ENCODE measurements around the gene TUT1. TPM values are rescaled to one million over a fixed set of nuclear protein-coding genes. Genes with fewer than 3 reads are reported as not detected.
"Not testable (repeated sequence)": the region's sequence is repeated elsewhere in the genome, so short reads cannot be mapped to it uniquely, and the experiment has no call there.

The TUT1 gene
- total RNA-seq, 2 experiments from 2014 or later, result 24.1 to 26.0 TPM

DNA sequence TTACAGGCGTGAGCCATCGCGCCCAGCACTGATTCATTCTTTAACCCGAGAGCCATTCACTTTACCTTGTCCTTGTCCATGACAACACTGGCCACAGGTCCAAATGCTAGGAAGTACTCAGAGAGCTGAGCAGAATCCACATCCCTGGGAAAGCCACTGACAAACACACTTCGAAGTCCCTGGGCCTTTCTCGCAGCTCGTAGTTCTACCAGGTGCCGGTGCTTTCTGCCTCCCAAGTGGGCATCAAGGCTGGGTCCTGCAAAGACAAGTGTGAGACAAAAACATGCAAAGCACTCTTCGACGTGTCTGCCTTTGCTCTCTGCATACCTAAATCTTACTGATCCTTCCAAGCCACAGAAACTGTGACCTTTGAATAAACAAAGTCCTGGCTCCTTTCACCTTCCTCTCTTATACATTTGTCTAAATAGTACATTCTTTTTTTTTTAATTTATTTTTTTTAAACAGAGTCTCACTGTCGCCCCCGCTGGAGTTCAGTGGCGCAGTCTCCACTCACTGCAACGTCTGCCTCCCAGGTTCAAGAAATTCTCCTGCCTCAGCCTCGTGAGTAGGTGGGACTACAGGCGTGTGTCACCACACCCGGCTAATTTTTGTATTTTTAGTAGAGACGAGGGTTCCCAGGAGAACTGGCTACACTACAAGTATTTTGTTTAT lies 2.2 kb downstream of the TUT1 start:
- Mint-ChIP-seq H3K9me3 (no peaks in the 10 kb centered on the region), H3K27me3 (no peaks in the 10 kb centered on the region), H3K4me3 (peak overlapping the region; percentile 97), H3K36me3 (ENCODE audit: low read depth) (peaks cover 28% of the 10 kb centered on the region), H3K27ac (peak overlapping the region; percentile 95), H3K4me1 (peaks cover 46% of the 10 kb centered on the region)
- DNase-seq, result peak; percentile 46
- ChIA-PET CTCF (interaction anchor here (0.9 to 2.0 kb wide), 4 partner anchors 10 to 164 kb away, joined by 3 to 6 read pairs (median 6); partner anchors contain the start of gene EEF1G), POLR2A (interaction anchor here (0.5 kb wide), 1 partner anchor 62 kb away, joined by 5 read pairs; no protein-coding TSS in a partner anchor)

DNA sequence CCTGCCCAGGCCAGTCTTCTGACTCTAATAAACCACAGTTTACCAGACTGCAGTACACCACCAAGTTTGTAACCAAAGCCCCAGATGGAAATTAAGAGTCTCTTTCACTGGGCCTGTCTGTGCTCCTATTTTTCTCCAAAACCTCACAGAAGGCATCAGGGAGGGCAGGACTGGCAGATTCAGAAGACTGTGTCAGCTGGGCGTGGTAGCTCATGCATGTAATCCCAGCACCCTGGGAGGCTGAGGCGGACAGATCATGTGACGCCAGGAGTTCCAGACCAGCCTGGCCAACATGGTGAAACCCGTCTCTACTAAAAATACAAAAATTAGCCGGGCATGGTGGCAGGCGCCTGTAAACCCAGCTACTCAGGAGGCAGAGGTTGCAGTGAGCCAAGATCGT lies 6.0 kb downstream of the TUT1 start:
- not testable (repeated sequence) for H3K4me3 Mint-ChIP-seq

DNA sequence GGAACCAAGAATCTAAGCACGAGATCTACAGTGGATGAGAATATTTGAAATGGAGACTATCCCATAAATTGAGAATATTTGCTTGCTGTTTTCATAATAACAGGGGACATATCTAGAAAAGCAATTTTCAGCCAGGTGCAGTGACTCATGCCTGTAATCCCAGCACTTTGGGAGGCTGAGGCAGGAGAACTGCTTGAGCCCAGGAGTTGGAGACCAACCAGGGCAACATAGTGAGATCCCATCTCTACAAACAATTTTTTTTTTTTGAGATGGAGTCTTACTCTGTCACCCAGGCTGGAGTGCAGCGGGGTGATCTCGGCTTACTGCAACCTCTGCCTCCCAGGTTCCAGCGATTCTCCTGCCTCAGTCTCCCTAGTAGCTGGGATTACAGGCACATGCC lies 9.6 kb downstream of the TUT1 start:
- not testable (repeated sequence) for DNase-seq, H3K9me3 Mint-ChIP-seq, H3K4me1 Mint-ChIP-seq, H3K27ac Mint-ChIP-seq, H3K4me3 Mint-ChIP-seq, H3K27me3 Mint-ChIP-seq
- ChIA-PET CTCF (interaction anchor here (0.7 to 2.7 kb wide), 3 partner anchors 10 to 127 kb away, joined by 3 to 14 read pairs (median 3); partner anchors contain the start of gene TUT1), POLR2A (interaction anchor here (0.5 to 1.0 kb wide), 2 partner anchors 68 to 84 kb away, joined by 3 read pairs; partner anchors contain the start of genes C11orf98 and CSKMT)
- peaks cover 23% of the 10 kb centered on the region for H3K36me3 Mint-ChIP-seq (ENCODE audit: low read depth)

More for the DNA sequence above, 6.0 kb downstream of the TUT1 start:
- H3K36me3 Mint-ChIP-seq (ENCODE audit: low read depth), result peaks cover 26% of the 10 kb centered on the region
- H3K27ac Mint-ChIP-seq, POLR2A ChIA-PET, H3K9me3 Mint-ChIP-seq, DNase-seq, H3K27me3 Mint-ChIP-seq: not testable (repeated sequence)
- peaks cover 18% of the 10 kb centered on the region for H3K4me1 Mint-ChIP-seq
- CTCF ChIA-PET, result interaction anchor here (1.1 to 2.0 kb wide), 3 partner anchors 16 to 161 kb away, joined by 3 to 6 read pairs (median 3); no protein-coding TSS in a partner anchor

DNA sequence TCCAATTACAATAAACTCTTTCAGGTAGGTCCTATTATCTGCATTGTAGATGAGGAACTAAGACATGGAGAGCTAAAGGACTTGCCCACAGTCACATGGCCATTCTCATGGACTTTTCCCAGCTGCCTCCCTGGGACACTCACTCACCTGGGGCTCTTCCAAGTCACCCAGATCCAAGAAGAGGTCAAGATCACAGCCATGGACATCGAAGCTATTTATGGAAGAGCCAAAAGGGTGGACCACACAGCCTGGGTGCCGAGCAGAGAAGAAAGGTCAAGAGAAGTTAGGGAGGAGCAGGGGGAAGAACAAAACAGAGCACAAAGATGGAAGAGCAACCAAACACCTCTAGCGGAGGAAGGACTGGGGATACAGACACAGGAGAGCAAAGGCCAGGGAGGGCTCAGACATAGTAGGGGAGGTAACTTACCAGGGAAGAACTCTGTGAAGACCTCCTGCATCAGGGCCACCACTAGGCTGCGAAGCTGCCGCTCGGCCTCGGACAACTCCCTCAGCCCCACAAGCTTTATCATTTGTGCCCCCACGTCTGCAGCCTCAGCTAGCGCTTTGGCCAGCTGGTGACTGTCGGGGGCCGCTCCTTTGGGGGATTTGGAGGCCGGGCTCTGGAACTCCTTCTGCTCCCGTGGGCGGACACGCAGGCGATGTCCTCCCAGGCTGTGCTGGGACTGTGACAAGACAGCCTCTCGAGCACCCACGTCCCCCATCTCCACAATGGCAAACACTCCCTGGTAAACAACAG lies 10.2 kb downstream of the TUT1 start:
- ChIA-PET CTCF (interaction anchor here (2.7 kb wide), 1 partner anchor 11 kb away, joined by 14 read pairs; the partner anchor contains the start of gene TUT1), POLR2A (interaction anchor here (0.5 to 1.0 kb wide), 2 partner anchors 69 to 84 kb away, joined by 3 read pairs; partner anchors contain the start of genes C11orf98 and CSKMT)
- peaks cover 4% of the 10 kb centered on the region for H3K4me1 Mint-ChIP-seq
- H3K27ac Mint-ChIP-seq, result no peak overlapping the region
- no peaks in the 10 kb centered on the region for H3K9me3 Mint-ChIP-seq
- DNase-seq, result no peak
- H3K27me3 Mint-ChIP-seq, result no peaks in the 10 kb centered on the region
- H3K36me3 Mint-ChIP-seq (ENCODE audit: low read depth), result peaks cover 28% of the 10 kb centered on the region
- no peak overlapping the region for H3K4me3 Mint-ChIP-seq

DNA sequence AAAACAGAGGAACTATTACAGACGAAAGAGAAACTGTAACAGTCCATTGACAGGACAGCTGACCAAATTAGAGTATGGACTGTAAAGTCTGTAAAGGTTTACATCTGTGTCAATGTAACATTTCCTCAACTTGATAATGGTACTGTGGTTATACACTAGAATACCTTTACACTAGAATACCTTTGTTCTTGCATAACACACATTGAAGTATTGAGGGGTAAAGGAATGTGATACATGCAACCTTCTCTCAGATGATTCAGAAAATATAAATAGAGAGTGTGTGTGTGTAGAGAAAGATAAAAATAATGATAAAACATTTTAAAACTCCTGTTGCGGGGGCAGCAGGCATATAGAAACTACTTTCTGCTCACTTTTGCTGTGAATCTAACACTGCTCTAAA lies 12.1 kb downstream of the TUT1 start:
- CTCF ChIA-PET, result interaction anchor here (1.1 kb wide), 1 partner anchor 9 kb away, joined by 4 read pairs; no protein-coding TSS in a partner anchor
- Mint-ChIP-seq H3K27me3 (no peaks in the 10 kb centered on the region), H3K4me3 (no peak overlapping the region), H3K36me3 (ENCODE audit: low read depth) (peaks cover 31% of the 10 kb centered on the region), H3K9me3 (no peaks in the 10 kb centered on the region), H3K4me1 (peaks cover 15% of the 10 kb centered on the region), H3K27ac (no peak overlapping the region)
- DNase-seq, result no peak
- POLR2A ChIA-PET, result no interaction called here

DNA sequence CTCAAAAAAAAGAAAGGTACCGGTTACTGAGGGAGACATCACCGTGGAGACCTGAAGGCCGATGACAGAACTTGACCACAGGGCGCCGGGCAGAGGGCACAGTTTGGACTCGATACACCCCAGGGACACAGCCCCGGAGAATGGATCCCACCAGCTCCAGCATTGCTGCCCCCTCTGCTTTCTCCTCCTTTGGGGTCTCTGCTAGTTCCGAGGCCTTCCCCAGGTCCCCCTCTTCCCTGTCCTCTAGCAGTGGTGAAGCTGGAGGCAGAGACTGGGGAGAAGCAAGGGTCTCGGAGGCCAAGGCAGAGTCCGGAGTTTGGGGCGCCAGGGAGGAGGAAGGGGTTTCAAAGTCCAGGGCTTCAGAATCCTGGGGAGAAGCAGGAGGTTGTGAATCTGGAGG lies 12.8 kb downstream of the TUT1 start:
- POLR2A ChIA-PET, result interaction anchor here (0.6 kb wide), 1 partner anchor 50 kb away, joined by 5 read pairs; no protein-coding TSS in a partner anchor
- DNase-seq, result no peak
- Mint-ChIP-seq H3K4me1 (peaks cover 18% of the 10 kb centered on the region), H3K36me3 (ENCODE audit: low read depth) (peaks cover 28% of the 10 kb centered on the region), H3K27ac (no peak overlapping the region), H3K9me3 (no peaks in the 10 kb centered on the region), H3K4me3 (no peak overlapping the region), H3K27me3 (no peaks in the 10 kb centered on the region)
- CTCF ChIA-PET, result interaction anchor here (1.1 kb wide), 1 partner anchor 8 kb away, joined by 4 read pairs; no protein-coding TSS in a partner anchor

DNA sequence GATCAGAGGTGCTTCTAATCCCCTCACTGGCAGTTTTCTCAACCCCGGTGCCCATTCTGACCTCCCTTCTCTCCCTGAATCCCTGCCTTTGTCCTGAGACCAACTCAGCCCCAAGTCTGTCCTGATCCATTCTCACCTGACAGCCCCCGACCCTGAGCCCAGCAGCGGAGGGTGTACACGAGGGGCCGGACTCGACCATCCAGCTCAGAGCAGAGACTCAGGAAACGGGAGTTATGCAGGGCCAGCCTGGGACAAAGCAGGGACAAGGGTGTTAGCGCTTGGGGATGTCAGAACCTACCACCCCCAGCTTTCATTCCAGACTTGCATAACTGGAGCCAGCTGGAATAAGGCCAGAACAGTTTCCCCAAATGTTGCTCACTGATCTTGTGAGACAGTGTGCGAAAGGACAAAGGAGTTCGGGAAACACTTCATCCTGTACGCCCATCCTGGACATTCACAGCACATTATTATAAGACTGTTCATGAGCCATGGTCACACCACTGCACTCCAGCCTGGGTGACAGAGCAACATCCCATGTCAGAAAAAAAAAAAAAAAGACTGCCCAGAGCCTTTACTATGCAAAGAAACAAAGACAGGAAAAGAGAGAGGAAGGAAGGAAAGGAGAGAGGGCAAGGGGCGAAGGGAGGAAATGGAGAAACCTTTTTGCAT lies 14.1 kb downstream of the TUT1 start:
- peaks cover 35% of the 10 kb centered on the region for H3K36me3 Mint-ChIP-seq (ENCODE audit: low read depth)
- H3K4me3 Mint-ChIP-seq, result no peak overlapping the region
- H3K4me1 Mint-ChIP-seq, result peaks cover 29% of the 10 kb centered on the region
- ChIA-PET POLR2A (no interaction called here), CTCF (interaction anchor here (0.7 to 1.6 kb wide), 4 partner anchors 22 to 152 kb away, joined by 3 to 5 read pairs (median 4); no protein-coding TSS in a partner anchor)
- no peak for DNase-seq
- no peaks in the 10 kb centered on the region for H3K9me3 Mint-ChIP-seq
- H3K27me3 Mint-ChIP-seq, result no peaks in the 10 kb centered on the region
- H3K27ac Mint-ChIP-seq, result no peak overlapping the region

DNA sequence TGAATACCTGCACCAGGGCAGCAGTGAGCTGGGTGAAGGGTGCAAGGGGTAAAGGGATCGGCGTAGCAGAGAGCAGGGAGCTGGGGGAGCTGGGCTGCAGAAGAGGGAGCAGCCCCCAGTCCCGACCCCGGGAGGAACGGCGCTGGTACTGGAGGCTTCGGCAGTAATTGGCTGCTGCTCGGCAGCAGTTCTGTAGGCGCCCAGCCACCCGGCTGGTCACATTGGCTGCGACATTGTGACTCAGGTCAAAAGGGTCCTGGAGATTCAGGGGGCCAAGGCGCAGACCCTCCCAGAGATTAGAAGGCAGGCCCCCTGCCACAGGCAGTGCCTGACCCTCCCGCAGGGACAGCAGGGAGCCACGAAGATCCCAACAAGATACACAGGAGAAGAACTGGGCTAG lies 15.5 kb downstream of the TUT1 start:
- Mint-ChIP-seq H3K4me1 (peaks cover 42% of the 10 kb centered on the region), H3K36me3 (ENCODE audit: low read depth) (peaks cover 43% of the 10 kb centered on the region), H3K27ac (peak overlapping the region; percentile 94), H3K27me3 (no peaks in the 10 kb centered on the region), H3K4me3 (peak overlapping the region; percentile 96), H3K9me3 (no peaks in the 10 kb centered on the region)
- CTCF ChIA-PET, result interaction anchor here (1.0 to 1.8 kb wide), 3 partner anchors 12 to 151 kb away, joined by 4 to 5 read pairs (median 4); partner anchors contain the start of gene TUT1
- POLR2A ChIA-PET, result no interaction called here
- no peak for DNase-seq

DNA sequence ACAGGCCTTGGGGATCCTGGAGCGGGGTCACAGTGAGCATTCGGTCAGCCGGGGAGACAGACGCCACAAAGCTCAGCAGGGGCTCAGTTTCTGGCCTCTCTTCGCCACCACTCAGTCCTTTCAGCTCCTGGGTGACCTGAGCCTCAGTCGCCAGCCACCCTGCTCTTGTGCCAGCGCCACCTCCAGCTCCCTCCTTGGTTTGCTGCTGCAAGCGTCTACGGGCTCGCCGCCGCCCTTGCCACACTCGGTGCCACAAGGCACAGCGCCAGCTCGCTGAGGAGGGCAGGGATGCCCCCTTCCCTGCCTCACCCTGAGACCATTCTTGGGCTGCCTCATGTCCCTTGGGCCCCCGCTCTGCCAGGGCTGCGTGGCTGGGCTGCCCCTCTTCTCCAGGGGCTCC lies 16.2 kb downstream of the TUT1 start:
- CTCF ChIA-PET, result interaction anchor here (1.0 to 2.0 kb wide), 8 partner anchors 9 to 187 kb away, joined by 3 to 11 read pairs (median 3); partner anchors contain the start of gene TUT1
- peaks cover 48% of the 10 kb centered on the region for H3K4me1 Mint-ChIP-seq
- H3K9me3 Mint-ChIP-seq, result no peaks in the 10 kb centered on the region
- DNase-seq, result no peak
- H3K4me3 Mint-ChIP-seq, result peak overlapping the region; percentile 96
- peaks cover 47% of the 10 kb centered on the region for H3K36me3 Mint-ChIP-seq (ENCODE audit: low read depth)
- H3K27me3 Mint-ChIP-seq, result no peaks in the 10 kb centered on the region
- POLR2A ChIA-PET, result interaction anchor here (0.6 to 0.7 kb wide), 2 partner anchors 13 to 16 kb away, joined by 3 to 4 read pairs; no protein-coding TSS in a partner anchor
- H3K27ac Mint-ChIP-seq, result peak overlapping the region; percentile 94

DNA sequence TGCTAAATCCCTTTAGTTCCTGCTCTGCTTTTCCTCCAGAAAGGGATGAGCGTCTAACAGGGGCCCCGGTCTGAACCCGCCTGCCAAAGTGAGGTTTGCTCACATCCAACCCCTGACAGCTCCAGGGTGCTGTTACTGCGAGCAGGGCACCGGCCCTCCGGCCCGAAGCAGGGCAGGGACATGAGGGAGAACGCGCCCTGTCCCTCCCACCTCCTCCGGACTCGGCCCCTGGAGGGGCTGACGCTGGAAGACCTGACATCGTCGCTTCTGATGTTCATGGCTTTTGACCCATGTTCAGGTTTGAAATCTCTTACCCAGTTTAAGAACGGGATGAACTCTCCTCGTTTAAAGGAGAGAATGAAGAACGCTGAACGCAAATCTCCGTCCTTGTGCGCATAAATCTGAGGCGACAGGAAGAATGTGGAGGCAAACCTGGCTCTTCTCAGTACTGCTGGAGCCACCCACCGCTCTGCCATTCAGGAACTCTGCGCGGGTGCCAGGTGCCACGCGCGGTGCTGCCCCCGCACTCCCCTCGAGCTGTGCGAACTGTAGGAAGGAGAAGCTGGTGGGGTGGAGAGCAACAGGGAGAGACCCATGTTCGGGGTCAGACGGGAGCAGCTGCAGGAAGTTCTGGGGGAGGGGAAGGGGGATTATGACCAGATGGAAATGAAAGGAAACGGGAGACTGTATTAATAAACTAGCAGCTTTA lies 16.8 kb downstream of the TUT1 start:
- DNase-seq, result no peak
- no peaks in the 10 kb centered on the region for H3K9me3 Mint-ChIP-seq
- H3K27ac Mint-ChIP-seq, result peak overlapping the region; percentile 94
- H3K36me3 Mint-ChIP-seq (ENCODE audit: low read depth), result peaks cover 54% of the 10 kb centered on the region
- peaks cover 54% of the 10 kb centered on the region for H3K4me1 Mint-ChIP-seq
- H3K4me3 Mint-ChIP-seq, result peak overlapping the region; percentile 96
- CTCF ChIA-PET, result interaction anchor here (0.6 to 2.0 kb wide), 12 partner anchors 8 to 279 kb away, joined by 3 to 11 read pairs (median 3); partner anchors contain the start of gene TUT1
- no peaks in the 10 kb centered on the region for H3K27me3 Mint-ChIP-seq
- POLR2A ChIA-PET, result interaction anchor here (0.6 to 1.4 kb wide), 9 partner anchors 14 to 281 kb away, joined by 3 to 14 read pairs (median 4); partner anchors contain the start of genes C11orf98, CSKMT, MTA2 and TUT1

DNA sequence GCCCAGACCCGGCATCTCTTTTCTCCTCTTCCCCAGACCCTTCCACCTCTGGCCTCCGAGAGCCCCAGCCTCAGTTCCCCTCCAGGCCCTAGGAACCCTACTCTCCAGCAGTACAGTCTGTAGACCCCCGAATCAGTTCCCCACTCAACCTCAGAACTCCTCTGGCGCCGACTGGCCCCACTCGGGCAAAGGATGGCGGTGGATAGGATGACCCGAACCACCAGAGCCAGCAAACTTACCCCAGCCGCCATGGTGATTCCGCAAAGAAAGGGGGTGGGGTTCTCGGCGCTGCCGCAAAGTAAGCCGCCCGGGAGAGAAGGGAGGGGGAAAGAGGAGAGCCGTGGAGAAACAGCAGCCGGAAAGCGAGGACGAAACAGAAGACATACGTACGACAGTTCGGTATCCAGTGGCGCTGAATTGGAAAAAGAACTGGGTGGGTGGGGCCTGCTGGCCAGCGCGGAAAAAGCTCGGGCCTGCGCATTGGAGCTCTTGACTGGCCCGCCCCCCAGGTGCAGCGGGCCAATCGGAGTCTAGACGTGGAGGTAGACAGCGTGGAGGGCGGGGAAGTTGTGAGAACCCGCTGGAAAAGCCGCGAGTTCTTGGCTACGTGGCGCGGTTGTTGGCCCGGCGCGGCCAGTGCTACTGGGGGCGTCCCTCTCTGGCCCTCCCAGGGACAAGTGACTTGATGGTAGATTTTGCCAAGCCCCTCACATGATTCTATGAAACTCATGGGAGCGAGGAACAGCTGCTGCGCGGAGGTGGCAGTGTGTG lies 17.5 kb downstream of the TUT1 start, which contains the start of gene EEF1G:
Gene EEF1G, minus strand, starts transcription at position 300 of the 771 bp plus-strand sequence. Its CDS starts 49 bp downstream, at position 251.
- Mint-ChIP-seq H3K9me3 (no peaks in the 10 kb centered on the region), H3K27me3 (no peaks in the 10 kb centered on the region), H3K36me3 (ENCODE audit: low read depth) (peaks cover 56% of the 10 kb centered on the region), H3K27ac (peak within 1 kb of the TSS; percentile 94), H3K4me1 (peaks cover 56% of the 10 kb centered on the region), H3K4me3 (peak within 1 kb of the TSS; percentile 96)
- peak; percentile 99 for DNase-seq
- POLR2A ChIA-PET, result interaction anchor here (0.6 to 1.4 kb wide), 9 partner anchors 17 to 783 kb away, joined by 3 to 14 read pairs (median 4); partner anchors contain the start of genes C11orf98, CSKMT, MTA2 and TUT1
- CTCF ChIA-PET, result interaction anchor here (0.6 to 2.0 kb wide), 10 partner anchors 8 to 280 kb away, joined by 3 to 11 read pairs (median 3); no protein-coding TSS in a partner anchor
